T-helper 22 cell (primary cell): ENCODE measurements around the gene PSMB1.
"Not testable (repeated sequence)": the region's sequence is repeated elsewhere in the genome, so short reads cannot be mapped to it uniquely, and the experiment has no call there.

Experiments
- DNase-seq: peaks from one replicate; pipeline ENCODE4 v3.0.0-alpha.2; 2020; ENCODE audit warnings: low read depth

The PSMB1 gene

DNA sequence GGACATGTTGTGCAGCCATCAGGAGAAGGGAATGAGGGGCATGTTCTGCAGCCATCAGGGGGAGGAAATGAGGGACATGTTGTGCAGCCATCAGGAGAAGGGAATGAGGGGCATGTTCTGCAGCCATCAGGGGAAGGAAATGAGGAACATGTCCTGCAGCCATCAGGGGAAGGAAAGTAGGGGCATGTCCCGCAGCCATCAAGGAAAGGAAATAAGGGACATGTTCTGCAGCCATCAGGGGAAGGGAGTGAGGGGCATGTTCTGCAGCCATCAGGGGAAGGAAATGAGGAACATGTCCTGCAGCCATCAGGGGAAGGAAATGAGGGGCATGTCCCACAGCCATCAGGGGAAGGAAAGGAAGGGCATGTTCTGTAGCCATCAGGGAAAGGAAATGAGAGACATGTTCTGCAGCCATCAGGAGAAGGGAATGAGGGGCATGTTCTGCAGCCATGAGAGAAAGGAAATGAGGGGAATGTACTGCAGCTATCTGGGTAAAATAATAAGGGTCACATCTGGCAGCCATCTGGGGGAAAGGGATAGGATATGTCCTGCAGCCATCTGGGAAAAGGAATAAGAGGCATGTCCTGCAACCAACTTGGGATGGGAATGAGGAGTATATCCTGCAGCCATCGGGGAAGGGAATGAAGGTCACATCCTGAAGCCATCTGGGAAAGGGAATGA, 50.2 kb downstream of the PSMB1 start:
- not testable (repeated sequence) for DNase-seq

DNA sequence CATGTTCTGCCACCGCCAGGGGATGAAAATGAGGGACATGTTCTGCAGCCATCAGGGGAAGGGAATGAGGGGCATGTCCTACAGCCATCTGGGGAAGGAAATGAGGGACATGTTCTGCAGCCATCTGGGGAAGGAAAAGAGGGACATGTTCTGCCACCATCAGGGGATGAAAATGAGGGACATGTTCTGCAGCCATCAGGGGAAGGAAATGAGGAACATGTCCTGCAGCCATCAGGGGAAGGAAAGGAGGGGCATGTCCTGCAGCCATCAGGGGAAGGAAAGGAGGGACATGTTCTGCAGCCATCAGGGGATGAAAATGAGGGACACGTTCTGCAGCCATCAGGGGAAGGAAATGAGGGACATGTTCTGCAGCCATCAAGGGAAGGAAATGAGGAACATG, 50.8 kb downstream of the PSMB1 start:
- not testable (repeated sequence) for DNase-seq

DNA sequence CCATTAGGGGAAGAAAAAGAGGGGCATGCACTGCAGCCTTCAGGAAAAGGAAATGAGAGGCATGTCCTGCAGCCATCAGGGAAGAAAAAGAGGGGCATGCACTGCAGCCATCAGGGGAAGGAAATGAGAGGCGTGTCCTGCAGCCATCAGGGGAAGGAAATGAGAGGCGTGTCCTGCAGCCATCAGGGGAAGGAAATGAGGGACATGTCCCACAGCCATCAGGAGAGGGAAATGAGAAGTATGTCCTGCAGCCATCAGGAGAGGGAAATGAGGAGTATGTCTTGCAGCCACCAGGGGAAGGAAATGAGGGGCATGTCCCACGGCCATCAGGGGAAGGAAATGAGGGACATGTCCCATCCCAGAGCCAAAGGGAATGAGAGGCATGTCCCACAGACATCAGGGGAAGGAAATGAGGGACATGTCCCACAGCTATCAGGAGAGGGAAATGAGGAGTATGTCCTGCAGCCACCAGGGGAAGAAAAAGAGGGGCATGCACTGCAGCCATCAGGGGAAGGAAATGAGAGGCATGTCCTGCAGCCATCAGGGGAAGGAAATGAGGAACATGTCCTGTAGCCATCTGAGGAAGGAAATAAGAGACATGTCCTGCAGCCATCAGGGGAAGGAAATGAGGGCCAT, 52.0 kb downstream of the PSMB1 start:
- no peak for DNase-seq

DNA sequence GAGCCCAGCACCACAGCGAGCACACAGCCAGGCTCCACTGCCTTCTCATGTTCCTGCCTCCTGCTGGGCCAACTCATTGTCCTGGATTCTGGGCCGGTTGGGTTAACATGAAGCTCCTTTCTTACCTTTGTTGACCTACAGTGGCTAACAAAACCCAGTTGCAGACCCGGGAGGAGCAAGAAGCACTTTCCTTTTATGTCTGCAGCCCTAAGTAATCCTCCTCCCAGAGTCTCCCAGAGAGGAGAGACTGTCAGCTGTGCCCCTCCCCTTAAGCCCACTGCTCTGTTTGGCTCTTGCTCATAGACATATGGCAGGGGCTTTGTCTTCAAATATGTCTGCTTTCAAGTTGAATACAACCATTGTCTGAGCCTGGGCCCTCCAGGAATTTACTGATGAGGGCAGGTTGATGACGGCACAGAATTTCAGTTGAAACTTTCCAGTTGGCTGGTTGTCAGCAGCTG, 55.2 kb downstream of the PSMB1 start:
- DNase-seq = no peak

DNA sequence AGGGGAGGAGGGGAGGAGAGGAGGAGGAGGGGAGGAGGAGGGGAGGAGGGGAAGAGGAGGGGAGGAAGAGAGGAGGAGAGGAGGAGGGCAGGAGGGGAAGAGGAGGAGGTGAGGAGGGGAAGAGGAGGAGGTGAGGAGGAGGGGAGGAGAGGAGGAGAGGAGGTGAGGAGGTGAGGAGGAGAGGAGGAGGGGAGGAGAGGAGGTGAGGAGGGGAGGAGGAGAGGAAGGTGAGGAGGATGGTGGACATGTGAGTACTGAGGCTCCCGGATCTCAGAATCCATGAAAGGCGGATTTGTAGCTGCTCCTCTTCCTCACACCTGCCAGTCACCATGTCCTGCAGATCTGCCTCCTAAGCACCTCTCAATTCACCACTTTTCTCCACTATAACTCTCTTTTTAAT, 59.8 kb downstream of the PSMB1 start:
- DNase-seq = no peak

DNA sequence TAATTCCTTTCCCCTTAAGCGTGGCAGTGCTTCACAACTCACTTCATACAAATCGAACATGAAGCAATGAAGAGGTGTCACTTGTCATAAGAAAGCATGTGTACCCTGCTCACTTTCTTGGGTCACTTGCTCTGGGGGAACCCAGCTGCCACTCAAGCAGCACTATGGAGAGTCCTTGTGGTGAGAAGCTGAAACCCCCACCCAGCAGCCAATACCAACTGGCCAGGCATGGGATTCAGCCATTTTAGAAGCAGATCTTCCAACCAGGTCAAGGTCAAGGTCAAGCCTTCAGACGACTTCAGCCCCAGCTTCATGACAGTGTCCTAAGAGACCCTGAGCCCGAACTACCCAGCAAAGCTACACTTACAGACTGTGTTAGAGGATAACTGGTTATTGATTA, 62.8 kb downstream of the PSMB1 start:
- DNase-seq = no peak

DNA sequence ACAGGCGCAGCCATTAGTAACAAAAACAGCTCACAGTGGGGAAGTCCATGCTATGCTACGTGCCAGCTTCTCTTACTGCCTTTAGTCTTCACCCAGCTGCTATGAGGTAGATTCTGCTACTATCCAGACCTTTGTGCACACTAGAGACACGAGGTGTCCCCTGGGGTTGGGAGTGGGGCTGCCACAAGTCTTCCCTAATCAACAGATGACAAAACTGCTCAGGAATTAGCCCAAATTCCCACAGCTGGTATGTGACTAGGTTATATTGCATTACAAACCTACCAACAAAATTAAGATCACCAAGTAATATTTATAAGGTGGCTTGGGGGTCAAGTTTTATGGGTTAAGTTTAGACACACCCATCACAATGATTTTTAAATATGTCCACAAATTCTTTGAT, 63.3 kb downstream of the PSMB1 start:
- no peak for DNase-seq

DNA sequence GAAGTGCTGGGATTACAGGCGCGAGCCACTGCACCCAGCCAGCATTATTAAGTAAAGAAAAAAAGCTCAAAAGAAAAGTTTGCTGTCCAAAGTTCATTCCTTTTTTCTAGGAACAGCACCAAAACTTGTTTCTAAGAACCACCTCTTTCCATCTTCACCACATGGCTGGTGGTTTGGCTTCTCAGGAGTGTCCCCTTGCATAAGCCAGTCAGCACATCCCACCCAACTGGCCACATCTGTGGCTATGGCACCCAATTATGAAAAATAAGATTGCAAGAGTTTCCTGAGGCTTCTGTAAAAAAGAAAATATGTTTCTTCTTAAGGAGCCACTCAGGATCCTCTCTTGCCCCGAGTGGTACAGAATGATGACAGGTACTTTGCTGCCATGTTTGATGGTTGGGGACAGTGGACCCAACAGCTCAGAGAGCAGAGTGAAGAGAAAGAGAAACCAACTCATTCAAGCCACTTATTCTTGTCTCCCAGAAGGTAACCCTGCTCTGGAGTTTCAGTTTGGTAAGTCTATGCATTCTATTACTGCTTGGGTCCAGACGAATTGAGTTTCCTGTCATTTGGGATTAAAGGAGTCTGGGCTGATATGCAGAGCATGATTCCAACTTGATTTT, 65.3 kb downstream of the PSMB1 start:
- no peak for DNase-seq

DNA sequence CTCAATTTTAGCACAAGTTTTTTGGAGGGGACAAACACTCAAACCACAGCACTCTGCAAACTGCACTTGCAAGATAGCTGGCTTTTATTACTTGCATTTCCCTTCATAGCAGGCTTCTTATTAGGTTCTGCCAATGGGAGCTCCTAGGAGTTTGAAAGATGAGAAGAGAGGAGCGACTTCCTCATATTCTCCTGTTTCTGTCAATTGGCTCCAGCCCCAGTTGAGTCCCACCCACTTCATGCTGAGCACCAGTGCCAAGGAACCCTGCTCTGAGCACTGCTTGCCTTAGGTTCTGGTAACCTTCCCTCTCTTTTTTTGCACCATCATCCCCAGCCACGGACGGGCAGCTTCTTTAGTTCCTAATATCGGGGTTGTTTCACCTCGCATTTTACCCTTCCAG, 67.9 kb downstream of the PSMB1 start:
- DNase-seq = no peak
